H1 (cell line): Measurements from ENCODE around the gene RPS25. TPM values are rescaled to one million over a fixed set of nuclear protein-coding genes. Genes with fewer than 3 reads are reported as not detected.

Experiments used
- CBX8 ChIP-seq: fragments of 300-800, 300-1000 bp; sonication (generic); IDR thresholded peaks from 2 replicates; pipeline ENCODE4 v1.7.1; 2016; ENCODE audit warnings: low read depth, low read length, borderline replicate concordance
- SUZ12 ChIP-seq: fragments of 200-600 bp; sonication (generic); IDR thresholded peaks from 2 replicates; pipeline ENCODE4 v1.6.1; 2012; ENCODE audit warnings: mild to moderate bottlenecking, inconsistent platforms, low read length, moderate library complexity, mixed read lengths
- TAF7 ChIP-seq: optimal IDR thresholded peaks from 2 replicates; pipeline ENCODE3; 2011; ENCODE audit warnings: low read depth, mild to moderate bottlenecking, inconsistent platforms, low read length, moderate library complexity, borderline replicate concordance
- polyA plus RNA-seq, 7 experiments: library from polyadenylated mRNA; depleted of rRNA in 3 of 7; stranded (reverse) in 5 of 7; unstranded in 2 of 7; fragments of >200 nt in 5 of 7; fragments of 200-250 nt in 2 of 7; gene quantifications; 1 replicate in 5 of 7; 2 replicates in 1 of 7; 4 replicates in 1 of 7; pipeline versions ENCODE4 v1.2.1 to v1.2.3, GENCODE V29; 2011 to 2013; ENCODE audit warnings: missing spikeins in 2 of 7, mixed read lengths in 2 of 7
- total RNA-seq: library from RNA; stranded (reverse); fragmentation: NEBNext Ultra II Directional; extraction: Animal tissue kit (Norgen Biotek cat#: 25700); gene quantifications from 2 replicates; pipeline ENCODE4 v1.2.1, GENCODE V29; 2021
- TF ChIP-seq, protein P1 (sequence below): fragments of 300-600 bp; sonication (generic); IDR thresholded peaks from 2 replicates; pipeline ENCODE4 v1.7.1; 2012; ENCODE audit warnings: low read length, moderate library complexity, mild to moderate bottlenecking, inconsistent platforms; ENCODE audit not compliant: insufficient replicate concordance
- TF ChIP-seq, protein P2 (sequence below), 3 experiments: IDR thresholded peaks; 1 replicate in 2 of 3; 2 replicates in 1 of 3; pipeline versions ENCODE4 v1.5.1 to v1.6.1; 2011; ENCODE audit warnings: low read length in 3 of 3, mild to moderate bottlenecking in 3 of 3, inconsistent platforms in 2 of 3, low read depth in 1 of 3, moderate library complexity in 1 of 3; ENCODE audit not compliant: insufficient read depth in 1 of 3; ENCODE audit errors: control extremely low read depth in 1 of 3

Gene RPS25
- total and polyA plus RNA-seq, 2 of the 8 experiments (the other 6 are each of a cell fraction or from before 2014, with no cell fraction given), result 1,525 to 1,643 TPM

DNA sequence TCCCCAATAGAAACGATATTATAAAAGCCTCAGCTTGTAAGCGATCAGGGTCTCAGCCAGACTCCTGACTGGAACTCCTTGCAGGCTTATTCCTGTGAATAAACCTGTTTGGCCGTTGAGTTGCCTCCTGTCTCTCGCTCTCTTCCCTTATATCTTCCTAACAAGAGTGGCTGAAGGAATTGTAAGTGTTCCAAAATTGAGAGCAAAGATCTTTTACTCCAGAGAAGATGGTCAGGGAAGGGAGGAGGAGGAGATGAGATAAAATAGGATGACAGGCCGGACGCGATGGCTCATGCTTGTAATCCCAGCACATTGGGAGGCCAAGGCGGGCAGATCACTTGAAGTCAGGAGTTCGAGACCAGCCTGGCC, 13.8 kb upstream of the RPS25 start (continued):
- TF ChIP-seq, protein P1, sequence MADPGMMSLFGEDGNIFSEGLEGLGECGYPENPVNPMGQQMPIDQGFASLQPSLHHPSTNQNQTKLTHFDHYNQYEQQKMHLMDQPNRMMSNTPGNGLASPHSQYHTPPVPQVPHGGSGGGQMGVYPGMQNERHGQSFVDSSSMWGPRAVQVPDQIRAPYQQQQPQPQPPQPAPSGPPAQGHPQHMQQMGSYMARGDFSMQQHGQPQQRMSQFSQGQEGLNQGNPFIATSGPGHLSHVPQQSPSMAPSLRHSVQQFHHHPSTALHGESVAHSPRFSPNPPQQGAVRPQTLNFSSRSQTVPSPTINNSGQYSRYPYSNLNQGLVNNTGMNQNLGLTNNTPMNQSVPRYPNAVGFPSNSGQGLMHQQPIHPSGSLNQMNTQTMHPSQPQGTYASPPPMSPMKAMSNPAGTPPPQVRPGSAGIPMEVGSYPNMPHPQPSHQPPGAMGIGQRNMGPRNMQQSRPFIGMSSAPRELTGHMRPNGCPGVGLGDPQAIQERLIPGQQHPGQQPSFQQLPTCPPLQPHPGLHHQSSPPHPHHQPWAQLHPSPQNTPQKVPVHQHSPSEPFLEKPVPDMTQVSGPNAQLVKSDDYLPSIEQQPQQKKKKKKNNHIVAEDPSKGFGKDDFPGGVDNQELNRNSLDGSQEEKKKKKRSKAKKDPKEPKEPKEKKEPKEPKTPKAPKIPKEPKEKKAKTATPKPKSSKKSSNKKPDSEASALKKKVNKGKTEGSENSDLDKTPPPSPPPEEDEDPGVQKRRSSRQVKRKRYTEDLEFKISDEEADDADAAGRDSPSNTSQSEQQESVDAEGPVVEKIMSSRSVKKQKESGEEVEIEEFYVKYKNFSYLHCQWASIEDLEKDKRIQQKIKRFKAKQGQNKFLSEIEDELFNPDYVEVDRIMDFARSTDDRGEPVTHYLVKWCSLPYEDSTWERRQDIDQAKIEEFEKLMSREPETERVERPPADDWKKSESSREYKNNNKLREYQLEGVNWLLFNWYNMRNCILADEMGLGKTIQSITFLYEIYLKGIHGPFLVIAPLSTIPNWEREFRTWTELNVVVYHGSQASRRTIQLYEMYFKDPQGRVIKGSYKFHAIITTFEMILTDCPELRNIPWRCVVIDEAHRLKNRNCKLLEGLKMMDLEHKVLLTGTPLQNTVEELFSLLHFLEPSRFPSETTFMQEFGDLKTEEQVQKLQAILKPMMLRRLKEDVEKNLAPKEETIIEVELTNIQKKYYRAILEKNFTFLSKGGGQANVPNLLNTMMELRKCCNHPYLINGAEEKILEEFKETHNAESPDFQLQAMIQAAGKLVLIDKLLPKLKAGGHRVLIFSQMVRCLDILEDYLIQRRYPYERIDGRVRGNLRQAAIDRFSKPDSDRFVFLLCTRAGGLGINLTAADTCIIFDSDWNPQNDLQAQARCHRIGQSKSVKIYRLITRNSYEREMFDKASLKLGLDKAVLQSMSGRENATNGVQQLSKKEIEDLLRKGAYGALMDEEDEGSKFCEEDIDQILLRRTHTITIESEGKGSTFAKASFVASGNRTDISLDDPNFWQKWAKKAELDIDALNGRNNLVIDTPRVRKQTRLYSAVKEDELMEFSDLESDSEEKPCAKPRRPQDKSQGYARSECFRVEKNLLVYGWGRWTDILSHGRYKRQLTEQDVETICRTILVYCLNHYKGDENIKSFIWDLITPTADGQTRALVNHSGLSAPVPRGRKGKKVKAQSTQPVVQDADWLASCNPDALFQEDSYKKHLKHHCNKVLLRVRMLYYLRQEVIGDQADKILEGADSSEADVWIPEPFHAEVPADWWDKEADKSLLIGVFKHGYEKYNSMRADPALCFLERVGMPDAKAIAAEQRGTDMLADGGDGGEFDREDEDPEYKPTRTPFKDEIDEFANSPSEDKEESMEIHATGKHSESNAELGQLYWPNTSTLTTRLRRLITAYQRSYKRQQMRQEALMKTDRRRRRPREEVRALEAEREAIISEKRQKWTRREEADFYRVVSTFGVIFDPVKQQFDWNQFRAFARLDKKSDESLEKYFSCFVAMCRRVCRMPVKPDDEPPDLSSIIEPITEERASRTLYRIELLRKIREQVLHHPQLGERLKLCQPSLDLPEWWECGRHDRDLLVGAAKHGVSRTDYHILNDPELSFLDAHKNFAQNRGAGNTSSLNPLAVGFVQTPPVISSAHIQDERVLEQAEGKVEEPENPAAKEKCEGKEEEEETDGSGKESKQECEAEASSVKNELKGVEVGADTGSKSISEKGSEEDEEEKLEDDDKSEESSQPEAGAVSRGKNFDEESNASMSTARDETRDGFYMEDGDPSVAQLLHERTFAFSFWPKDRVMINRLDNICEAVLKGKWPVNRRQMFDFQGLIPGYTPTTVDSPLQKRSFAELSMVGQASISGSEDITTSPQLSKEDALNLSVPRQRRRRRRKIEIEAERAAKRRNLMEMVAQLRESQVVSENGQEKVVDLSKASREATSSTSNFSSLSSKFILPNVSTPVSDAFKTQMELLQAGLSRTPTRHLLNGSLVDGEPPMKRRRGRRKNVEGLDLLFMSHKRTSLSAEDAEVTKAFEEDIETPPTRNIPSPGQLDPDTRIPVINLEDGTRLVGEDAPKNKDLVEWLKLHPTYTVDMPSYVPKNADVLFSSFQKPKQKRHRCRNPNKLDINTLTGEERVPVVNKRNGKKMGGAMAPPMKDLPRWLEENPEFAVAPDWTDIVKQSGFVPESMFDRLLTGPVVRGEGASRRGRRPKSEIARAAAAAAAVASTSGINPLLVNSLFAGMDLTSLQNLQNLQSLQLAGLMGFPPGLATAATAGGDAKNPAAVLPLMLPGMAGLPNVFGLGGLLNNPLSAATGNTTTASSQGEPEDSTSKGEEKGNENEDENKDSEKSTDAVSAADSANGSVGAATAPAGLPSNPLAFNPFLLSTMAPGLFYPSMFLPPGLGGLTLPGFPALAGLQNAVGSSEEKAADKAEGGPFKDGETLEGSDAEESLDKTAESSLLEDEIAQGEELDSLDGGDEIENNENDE, result no peak
- TF ChIP-seq CBX8, result no peak
- no peak for TF ChIP-seq SUZ12
- TF ChIP-seq TAF7, result no peak
- TF ChIP-seq, protein P2, sequence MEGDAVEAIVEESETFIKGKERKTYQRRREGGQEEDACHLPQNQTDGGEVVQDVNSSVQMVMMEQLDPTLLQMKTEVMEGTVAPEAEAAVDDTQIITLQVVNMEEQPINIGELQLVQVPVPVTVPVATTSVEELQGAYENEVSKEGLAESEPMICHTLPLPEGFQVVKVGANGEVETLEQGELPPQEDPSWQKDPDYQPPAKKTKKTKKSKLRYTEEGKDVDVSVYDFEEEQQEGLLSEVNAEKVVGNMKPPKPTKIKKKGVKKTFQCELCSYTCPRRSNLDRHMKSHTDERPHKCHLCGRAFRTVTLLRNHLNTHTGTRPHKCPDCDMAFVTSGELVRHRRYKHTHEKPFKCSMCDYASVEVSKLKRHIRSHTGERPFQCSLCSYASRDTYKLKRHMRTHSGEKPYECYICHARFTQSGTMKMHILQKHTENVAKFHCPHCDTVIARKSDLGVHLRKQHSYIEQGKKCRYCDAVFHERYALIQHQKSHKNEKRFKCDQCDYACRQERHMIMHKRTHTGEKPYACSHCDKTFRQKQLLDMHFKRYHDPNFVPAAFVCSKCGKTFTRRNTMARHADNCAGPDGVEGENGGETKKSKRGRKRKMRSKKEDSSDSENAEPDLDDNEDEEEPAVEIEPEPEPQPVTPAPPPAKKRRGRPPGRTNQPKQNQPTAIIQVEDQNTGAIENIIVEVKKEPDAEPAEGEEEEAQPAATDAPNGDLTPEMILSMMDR (IDR thresholded peaks at IDR 0.05; ENCODE audit: control extremely low read depth in 1 of 3, insufficient read depth in 1 of 3, low read depth in 1 of 3, low read length in 3 of 3), result no peak
